Panc1 (cell line): ENCODE measurements around the gene SAP30BP. TPM values are rescaled to one million over a fixed set of nuclear protein-coding genes. Genes with fewer than 3 reads are reported as not detected.
A peak's percentile ranks its signal among the peaks of the same experiment; 100 is the strongest.

Experiments used
- ATAC-seq: fragments of 200-7000 bp; cut with Tn5 transposase; 2 replicates; pipeline ENCODE4 v1.9.1; 2020; ENCODE audit warnings: mild to moderate bottlenecking, moderate library complexity
- BruUV-seq: library from RNA; stranded (reverse); fragments of 400-500 nt; replicated peaks from 2 replicates; lab custom pipeline; 2021; lab: Mats Ljungman, UMichigan
- CTCF ChIA-PET: fragments of 300-600 bp; sonication (Branson Sonifier 250); formaldehyde crosslinking; loops from one replicate; lab custom pipeline; 2022; ENCODE audit warnings: antibody characterized with exemption; lab: Charles Lee
- POLR2A ChIA-PET: fragments of 300-600 bp; sonication (Branson Sonifier 250); formaldehyde crosslinking; loops from one replicate; lab custom pipeline; 2022; ENCODE audit warnings: antibody characterized with exemption; lab: Charles Lee
- DNase-seq: peaks from one replicate; pipeline ENCODE4 v3.0.0-alpha.2; 2010; ENCODE audit warnings: low read depth, low spot score
- H3K27ac ChIP-seq: 2 replicates; pipeline ENCODE4 v1.5.1; 2011; ENCODE audit warnings: mild to moderate bottlenecking, low read length, inconsistent platforms
- H3K27me3 ChIP-seq: fragments of 200-500 bp; sonication (Bioruptor generic); 2 replicates; pipeline ENCODE4 v1.6.0; 2014; ENCODE audit warnings: low read length, inconsistent platforms; ENCODE audit not compliant: control insufficient read depth, insufficient read depth
- H3K36me3 ChIP-seq: fragments of 200-500 bp; sonication (Bioruptor generic); 2 replicates; pipeline ENCODE4 v1.5.1; 2014; ENCODE audit warnings: inconsistent platforms, mild to moderate bottlenecking, low read length, moderate library complexity; ENCODE audit not compliant: control insufficient read depth, insufficient read depth
- H3K4me1 ChIP-seq: 2 replicates; pipeline ENCODE4 v1.5.1; 2011; ENCODE audit warnings: inconsistent platforms, mild to moderate bottlenecking, low read length, moderate library complexity; ENCODE audit not compliant: control insufficient read depth, insufficient read depth
- H3K4me3 ChIP-seq, 2 experiments: 2 replicates each; pipeline ENCODE4 v1.5.1; 2011 to 2012; ENCODE audit warnings: low read depth in 2 of 2, low read length in 2 of 2, mild to moderate bottlenecking in 2 of 2, inconsistent platforms in 1 of 2, moderate library complexity in 1 of 2
- H3K9me3 ChIP-seq: fragments of 200-500 bp; sonication (Bioruptor generic); 2 replicates; pipeline ENCODE4 v1.5.1; 2014; ENCODE audit warnings: low read depth, mild to moderate bottlenecking, inconsistent platforms, low read length, moderate library complexity; ENCODE audit not compliant: control insufficient read depth, insufficient read depth
- CTCF ChIP-seq: fragments of 450-650 bp; IDR thresholded peaks from 2 replicates; pipeline ENCODE4 v1.5.1; 2017; ENCODE audit warnings: mild to moderate bottlenecking
- POLR2AphosphoS5 ChIP-seq: IDR thresholded peaks from 2 replicates; pipeline ENCODE4 v1.6.1; 2012; ENCODE audit warnings: mild to moderate bottlenecking, low read depth, low read length, moderate library complexity
- REST ChIP-seq, 2 experiments: IDR thresholded peaks; 2 replicates each; pipeline ENCODE4 v1.6.1; 2011 to 2012; ENCODE audit warnings: low read depth in 2 of 2, control low read depth in 1 of 2, low read length in 1 of 2, mild to moderate bottlenecking in 1 of 2, moderate library complexity in 1 of 2; ENCODE audit not compliant: insufficient read depth in 1 of 2
- SIN3A ChIP-seq: IDR thresholded peaks from 2 replicates; pipeline ENCODE4 v1.6.1; 2012; ENCODE audit warnings: low read depth, mild to moderate bottlenecking, low read length, moderate library complexity, borderline replicate concordance; ENCODE audit not compliant: insufficient read depth
- TCF7L2 ChIP-seq: IDR thresholded peaks from 2 replicates; pipeline ENCODE4 v1.6.1; 2011; ENCODE audit warnings: mild to moderate bottlenecking, low read depth, low read length, inconsistent platforms
- in situ Hi-C: cut with HindIII; loops from 2 replicates; pipeline ENCODE4 v1.10.0; 2016; ENCODE audit warnings: low sequenced_read_pairs, low pct_unique_long_range_greater_than_20kb
- intact Hi-C: fragments of 100-400 bp; cut with micrococcal nuclease; formaldehyde crosslinking; loops from one replicate; pipeline ENCODE4 v1.10.0; 2022; ENCODE audit not compliant: unreplicated experiment
- total RNA-seq: library from RNA; stranded (reverse); gene quantifications from one replicate; pipeline ENCODE4 v1.2.1, GENCODE V29; 2021; ENCODE audit not compliant: unreplicated experiment

SAP30BP gene
- total RNA-seq, 1 experiment from 2014 or later = 138 TPM

GRCh38 chr17:75684249-75684648 lies 17.1 kb downstream of the SAP30BP start:
- peaks cover 38% of the 10 kb centered on the region for H3K4me1 ChIP-seq
- ChIA-PET CTCF (no interaction called here), POLR2A (interaction anchor here (0.5 kb wide), 1 partner anchor 15 kb away, joined by 5 read pairs; no protein-coding TSS in a partner anchor)
- no peaks in the 10 kb centered on the region for H3K27me3 ChIP-seq
- H3K9me3 ChIP-seq = no peaks in the 10 kb centered on the region
- peak overlapping the region; percentile 63; the same call in 1 of the 2 replicates for H3K27ac ChIP-seq
- BruUV-seq = no TSS peak
- no peak for ATAC-seq
- no peak for DNase-seq
- H3K36me3 ChIP-seq = no peaks in the 10 kb centered on the region
- intact Hi-C loops (no loop called here), in situ Hi-C loops (loop anchor here (5.0 kb wide), 1 partner anchor 63 kb away; no protein-coding TSS in a partner anchor)
- H3K4me3 ChIP-seq = no peak overlapping the region
- no peak for TF ChIP-seq REST (IDR thresholded peaks at IDR 0.05; ENCODE audit: insufficient read depth in 1 of 2, low read depth in 2 of 2, low read length in 1 of 2)
- TF ChIP-seq SIN3A = no peak
- TF ChIP-seq CTCF = no peak
- TF ChIP-seq TCF7L2 = no peak
- TF ChIP-seq POLR2AphosphoS5 = no peak

- no peak overlapping the region for H3K4me3 ChIP-seq
- H3K27me3 ChIP-seq = no peaks in the 10 kb centered on the region
- peak overlapping the region; percentile 10; the same call in 1 of the 2 replicates for H3K27ac ChIP-seq
- H3K36me3 ChIP-seq = no peaks in the 10 kb centered on the region
- no peaks in the 10 kb centered on the region for H3K9me3 ChIP-seq
- in situ Hi-C loops = loop anchor here (5.0 kb wide), 1 partner anchor 62 kb away; no protein-coding TSS in a partner anchor
- ChIA-PET CTCF (no interaction called here), POLR2A (no interaction called here)
- H3K4me1 ChIP-seq = peaks cover 32% of the 10 kb centered on the region
- BruUV-seq = no TSS peak
- intact Hi-C loops = no loop called here
- no peak for ATAC-seq
- TF ChIP-seq SIN3A = no peak
- no peak for TF ChIP-seq REST (IDR thresholded peaks at IDR 0.05; ENCODE audit: insufficient read depth in 1 of 2, low read depth in 2 of 2, low read length in 1 of 2)
- TF ChIP-seq TCF7L2 = no peak
- no peak for TF ChIP-seq CTCF
- no peak for TF ChIP-seq POLR2AphosphoS5
- DNase-seq = no peak
Measured at GRCh38 chr17:75684924-75685323, 17.8 kb downstream of the SAP30BP start.
